Nephron progenitor cell (in vitro differentiated cells): Measurements from ENCODE around the gene CAMK2N1.
"Not testable (repeated sequence)": the region's sequence is repeated elsewhere in the genome, so short reads cannot be mapped to it uniquely, and the experiment has no call there.

Experiments used
- DNase-seq: peaks from one replicate; pipeline ENCODE4 v3.0.0; 2021
- H3K27ac Mint-ChIP-seq: 2 replicates; pipeline ENCODE4 v1.8.0; 2021; ENCODE audit warnings: mild to moderate bottlenecking, moderate library complexity, mixed read lengths
- H3K27me3 Mint-ChIP-seq: 2 replicates; pipeline ENCODE4 v1.8.0; 2021; ENCODE audit warnings: mild to moderate bottlenecking, low read depth, mixed read lengths; ENCODE audit not compliant: poor library complexity
- H3K36me3 Mint-ChIP-seq: 2 replicates; pipeline ENCODE4 v1.8.0; 2021; ENCODE audit warnings: low read depth, mixed read lengths
- H3K4me1 Mint-ChIP-seq: 2 replicates; pipeline ENCODE4 v1.8.0; 2021; ENCODE audit warnings: mixed read lengths
- H3K4me3 Mint-ChIP-seq: 2 replicates; pipeline ENCODE4 v1.8.0; 2021; ENCODE audit warnings: mild to moderate bottlenecking, moderate library complexity, mixed read lengths
- H3K9me3 Mint-ChIP-seq: 2 replicates; pipeline ENCODE4 v1.8.0; 2021; ENCODE audit warnings: mild to moderate bottlenecking, moderate library complexity, mixed read lengths
- CTCF ChIP-seq: fragments of 200-600 bp; sonication (generic); IDR thresholded peaks from 2 replicates; pipeline ENCODE4 v1.5.0; 2021; ENCODE audit warnings: antibody characterized with exemption

The CAMK2N1 gene

GRCh38 chr1:20528221-20528620 lies 42.2 kb upstream of the CAMK2N1 start:
- H3K27me3 Mint-ChIP-seq, result peaks cover 91% of the 10 kb centered on the region
- H3K36me3 Mint-ChIP-seq, result no peaks in the 10 kb centered on the region
- peaks cover 5% of the 10 kb centered on the region for H3K4me1 Mint-ChIP-seq
- TF ChIP-seq CTCF, result no peak
- DNase-seq, result no peak
- H3K9me3 Mint-ChIP-seq, result no peaks in the 10 kb centered on the region
- no peak overlapping the region for H3K4me3 Mint-ChIP-seq
- H3K27ac Mint-ChIP-seq, result no peak overlapping the region

GRCh38 chr1:20526267-20526666 lies 40.3 kb upstream of the CAMK2N1 start:
- no peak for TF ChIP-seq CTCF
- Mint-ChIP-seq H3K4me3 (no peak overlapping the region), H3K36me3 (no peaks in the 10 kb centered on the region), H3K9me3 (no peaks in the 10 kb centered on the region), H3K27ac (no peak overlapping the region), H3K4me1 (no peaks in the 10 kb centered on the region), H3K27me3 (peaks cover 94% of the 10 kb centered on the region)
- no peak for DNase-seq

GRCh38 chr1:20521960-20522861 lies 36.2 kb upstream of the CAMK2N1 start:
- Mint-ChIP-seq H3K4me3 (no peak overlapping the region), H3K27me3 (peaks cover 94% of the 10 kb centered on the region), H3K4me1 (no peaks in the 10 kb centered on the region), H3K36me3 (no peaks in the 10 kb centered on the region), H3K9me3 (no peaks in the 10 kb centered on the region), H3K27ac (no peak overlapping the region)
- DNase-seq, result peak; percentile 87
- peak; percentile 85 for TF ChIP-seq CTCF

GRCh38 chr1:20519609-20520262 lies 33.7 kb upstream of the CAMK2N1 start:
- H3K36me3 Mint-ChIP-seq, H3K27ac Mint-ChIP-seq, DNase-seq, H3K4me1 Mint-ChIP-seq, H3K9me3 Mint-ChIP-seq, H3K4me3 Mint-ChIP-seq: not testable (repeated sequence)
- H3K27me3 Mint-ChIP-seq, result peaks cover 95% of the 10 kb centered on the region

GRCh38 chr1:20511518-20512428 lies 25.8 kb upstream of the CAMK2N1 start:
- H3K27me3 Mint-ChIP-seq, result peaks cover 83% of the 10 kb centered on the region
- H3K4me3 Mint-ChIP-seq, result no peak overlapping the region
- peaks cover 5% of the 10 kb centered on the region for H3K36me3 Mint-ChIP-seq
- peaks cover 25% of the 10 kb centered on the region for H3K4me1 Mint-ChIP-seq
- peak; percentile 25 for DNase-seq
- no peak for TF ChIP-seq CTCF
- no peak overlapping the region for H3K27ac Mint-ChIP-seq
- H3K9me3 Mint-ChIP-seq, result no peaks in the 10 kb centered on the region

GRCh38 chr1:20508411-20508771 lies 22.4 kb upstream of the CAMK2N1 start:
- DNase-seq, result no peak
- Mint-ChIP-seq H3K4me3 (peak overlapping the region; percentile 94), H3K27ac (no peak overlapping the region), H3K9me3 (no peaks in the 10 kb centered on the region), H3K27me3 (peaks cover 51% of the 10 kb centered on the region), H3K36me3 (peaks cover 8% of the 10 kb centered on the region), H3K4me1 (peaks cover 39% of the 10 kb centered on the region)
- no peak for TF ChIP-seq CTCF
